GM23338 (cell line): ENCODE data around the gene SCYGR6. TPM values are rescaled to one million over a fixed set of nuclear protein-coding genes. Genes with fewer than 3 reads are reported as not detected.

Source experiments
- ATAC-seq: fragments of 200-7000 bp; cut with Tn5 transposase; 3 replicates; pipeline ENCODE4 v1.9.1; 2020
- DNase-seq: peaks from one replicate; pipeline ENCODE4 v3.0.0-alpha.2; 2015; ENCODE audit warnings: low spot score
- H2AFZ ChIP-seq: fragments of 200-600 bp; sonication (generic); 2 replicates; pipeline ENCODE4 v1.8.0; 2016; ENCODE audit warnings: antibody characterized with exemption, mild to moderate bottlenecking, moderate library complexity
- H3F3A ChIP-seq: fragments of 200-600 bp; sonication (generic); replicated peaks from 2 replicates; pipeline ENCODE4 v1.8.0; 2017; ENCODE audit warnings: antibody characterized with exemption, mixed run types, low read depth
- H3K27ac ChIP-seq: fragments of 200-600 bp; sonication (generic); 2 replicates; pipeline ENCODE4 v1.6.1; 2016; ENCODE audit warnings: low read depth
- H3K27me3 ChIP-seq: fragments of 200-600 bp; sonication (generic); 2 replicates; pipeline ENCODE4 v1.8.0; 2016; ENCODE audit warnings: mild to moderate bottlenecking, mixed run types, moderate library complexity; ENCODE audit not compliant: insufficient read depth
- H3K36me3 ChIP-seq: fragments of 200-600 bp; sonication (generic); 2 replicates; pipeline ENCODE4 v1.8.0; 2016; ENCODE audit warnings: mild to moderate bottlenecking; ENCODE audit not compliant: insufficient read depth
- H3K4me1 ChIP-seq: fragments of 200-600 bp; sonication (generic); 2 replicates; pipeline ENCODE4 v1.8.0; 2016; ENCODE audit warnings: mild to moderate bottlenecking, moderate library complexity; ENCODE audit not compliant: insufficient read depth
- H3K4me2 ChIP-seq: fragments of 200-600 bp; sonication (generic); 2 replicates; pipeline ENCODE4 v1.7.1; 2017; ENCODE audit warnings: mixed run types
- H3K4me3 ChIP-seq: fragments of 200-600 bp; sonication (generic); 2 replicates; pipeline ENCODE4 v1.6.1; 2016; ENCODE audit warnings: mixed run types
- H3K79me2 ChIP-seq: fragments of 200-600 bp; sonication (generic); replicated peaks from 2 replicates; pipeline ENCODE4 v1.8.0; 2017; ENCODE audit warnings: mild to moderate bottlenecking; ENCODE audit not compliant: insufficient read depth
- H3K9me2 ChIP-seq: fragments of 200-600 bp; sonication (generic); 2 replicates; pipeline ENCODE4 v1.8.0; 2017; ENCODE audit not compliant: insufficient read depth
- H4K20me1 ChIP-seq: fragments of 200-600 bp; sonication (generic); replicated peaks from 2 replicates; pipeline ENCODE4 v1.8.0; 2017; ENCODE audit warnings: mild to moderate bottlenecking; ENCODE audit not compliant: insufficient read depth
- H3K27ac Mint-ChIP-seq: 2 replicates; pipeline ENCODE4 v1.8.0; 2020; ENCODE audit warnings: inconsistent platforms, mild to moderate bottlenecking, moderate library complexity, mixed read lengths
- H3K27me3 Mint-ChIP-seq: 3 replicates; pipeline ENCODE4 v1.8.0; 2022; ENCODE audit warnings: low read depth, mild to moderate bottlenecking, moderate library complexity, mixed read lengths, inconsistent platforms; ENCODE audit not compliant: insufficient read depth, poor library complexity
- H3K36me3 Mint-ChIP-seq: 3 replicates; pipeline ENCODE4 v1.8.0; 2021; ENCODE audit warnings: low read depth, mild to moderate bottlenecking, inconsistent platforms, moderate library complexity, mixed read lengths
- H3K4me1 Mint-ChIP-seq: 3 replicates; pipeline ENCODE4 v1.8.0; 2020; ENCODE audit warnings: mild to moderate bottlenecking, inconsistent platforms, mixed read lengths
- H3K4me3 Mint-ChIP-seq: 3 replicates; pipeline ENCODE4 v1.8.0; 2021; ENCODE audit warnings: moderate library complexity, mild to moderate bottlenecking, inconsistent platforms, mixed read lengths
- H3K9me3 Mint-ChIP-seq: 3 replicates; pipeline ENCODE4 v1.8.0; 2020; ENCODE audit warnings: moderate library complexity, mild to moderate bottlenecking, inconsistent platforms, mixed read lengths
- CREB1 ChIP-seq: fragments of 250-450 bp; sonication (Bioruptor Pico); IDR thresholded peaks from 2 replicates; pipeline ENCODE4 v1.5.0; 2020; ENCODE audit warnings: low read depth, mild to moderate bottlenecking, moderate library complexity
- EZH2 ChIP-seq: fragments of 200-600 bp; sonication (generic); IDR thresholded peaks from one replicate; pipeline ENCODE4 v1.8.0; 2017; ENCODE audit warnings: antibody characterized with exemption, mild to moderate bottlenecking, low read depth; ENCODE audit not compliant: unreplicated experiment
- EZH2phosphoT487 ChIP-seq: fragments of 200-600 bp; sonication (generic); IDR thresholded peaks from one replicate; pipeline ENCODE4 v1.8.1; 2018; ENCODE audit warnings: antibody characterized with exemption; ENCODE audit not compliant: unreplicated experiment
- JUNB ChIP-seq: IDR thresholded peaks from one replicate; pipeline ENCODE4 v1.6.1; 2016; ENCODE audit warnings: antibody characterized with exemption; ENCODE audit not compliant: unreplicated experiment
- NANOG ChIP-seq: IDR thresholded peaks from 2 replicates; pipeline ENCODE4 v1.6.1; 2016; ENCODE audit warnings: antibody characterized with exemption, borderline replicate concordance
- POLR2AphosphoS5 ChIP-seq: IDR thresholded peaks from 2 replicates; pipeline ENCODE4 v1.6.1; 2016; ENCODE audit warnings: antibody characterized with exemption, low read depth
- STAT1 ChIP-seq: IDR thresholded peaks from one replicate; pipeline ENCODE4 v1.6.1; 2016; ENCODE audit warnings: antibody characterized with exemption; ENCODE audit not compliant: unreplicated experiment
- ZNF114 ChIP-seq: fragments of 250-450 bp; sonication (Bioruptor Pico); IDR thresholded peaks from 2 replicates; pipeline ENCODE4 v1.5.0; 2020; ENCODE audit warnings: mild to moderate bottlenecking, moderate library complexity
- ZNF331 ChIP-seq: fragments of 250-450 bp; sonication (Bioruptor Pico); IDR thresholded peaks from 2 replicates; pipeline ENCODE4 v1.5.0; 2020; ENCODE audit warnings: low read depth, mild to moderate bottlenecking, moderate library complexity
- polyA plus RNA-seq: library from polyadenylated mRNA; unstranded; fragments of >200 nt; fragmentation: Nextera tagmentation; extraction: Ambion mirVana; gene quantifications from 2 replicates; pipeline ENCODE4 v1.2.1, GENCODE V29; 2016
- total RNA-seq: library from RNA; depleted of rRNA; stranded (reverse); fragments of >200 nt; shearing (Covaris generic); gene quantifications from 2 replicates; pipeline ENCODE4 v1.2.3, GENCODE V29; 2014
- TF ChIP-seq, protein P1 (sequence below): IDR thresholded peaks from 2 replicates; pipeline ENCODE4 v1.6.1; 2016; ENCODE audit warnings: antibody characterized with exemption
- TF ChIP-seq, protein P2 (sequence below), 2 experiments: fragments of 200-600 bp in 1 of 2; sonication (generic) in 1 of 2; conservative IDR thresholded peaks; 2 replicates each; pipeline versions ENCODE4 v1.5.1 to v1.6.1; 2016 to 2017; ENCODE audit warnings: antibody characterized with exemption in 2 of 2, low read depth in 2 of 2, mild to moderate bottlenecking in 2 of 2, moderate library complexity in 1 of 2
- TF ChIP-seq, protein P3 (sequence below): fragments of 250-450 bp; sonication (Bioruptor Pico); IDR thresholded peaks from 2 replicates; pipeline ENCODE4 v1.5.0; 2020; ENCODE audit warnings: mild to moderate bottlenecking, moderate library complexity
- TF ChIP-seq, protein P4 (sequence below): IDR thresholded peaks from one replicate; pipeline ENCODE4 v1.6.1; 2018; ENCODE audit warnings: antibody characterized with exemption; ENCODE audit not compliant: unreplicated experiment

Gene SCYGR6
- total and polyA plus RNA-seq, 2 experiments from 2014 or later: not detected

DNA sequence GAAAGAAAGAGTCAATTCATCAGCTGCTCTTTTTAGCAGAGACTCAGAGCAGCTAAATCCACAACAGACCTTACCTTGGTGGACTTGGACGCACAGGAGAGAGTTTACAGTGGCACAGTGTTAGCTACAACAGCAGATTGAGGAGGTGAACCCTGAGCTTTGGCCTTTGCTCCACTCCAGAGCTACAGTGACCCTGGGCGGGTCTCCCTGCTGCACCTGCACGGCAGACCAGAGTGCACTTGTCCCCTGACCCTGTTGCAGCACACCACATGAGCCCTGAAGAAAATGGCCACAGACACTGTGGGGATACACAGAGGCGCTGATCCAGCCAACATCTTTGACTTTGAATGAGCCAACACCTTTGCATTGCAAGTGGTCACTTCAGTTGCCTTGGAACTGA is 17.7 kb downstream of the SCYGR6 start:
- no peaks in the 10 kb centered on the region for H3K4me1 Mint-ChIP-seq
- no peak overlapping the region for H3K4me2 ChIP-seq
- peaks cover 10% of the 10 kb centered on the region; the same call in 2 of the 3 replicates for H3K36me3 Mint-ChIP-seq
- no peak overlapping the region for H3K27ac ChIP-seq
- peaks cover 6% of the 10 kb centered on the region; the same call in 1 of the 2 replicates for H3K4me1 ChIP-seq
- H3K27me3 ChIP-seq: no peaks in the 10 kb centered on the region
- no peak overlapping the region for H3K4me3 Mint-ChIP-seq
- DNase-seq (no peak), ATAC-seq (no peak)
- no peak overlapping the region for H2AFZ ChIP-seq
- H3K36me3 ChIP-seq: no peaks in the 10 kb centered on the region
- no peak overlapping the region for H3K27ac Mint-ChIP-seq
- H3K79me2 ChIP-seq: no peaks in the 10 kb centered on the region
- H3K4me3 ChIP-seq: no peak overlapping the region
- no peaks in the 10 kb centered on the region for H3F3A ChIP-seq
- H3K27me3 Mint-ChIP-seq: peaks cover 2% of the 10 kb centered on the region
- no peaks in the 10 kb centered on the region for H3K9me2 ChIP-seq
- H4K20me1 ChIP-seq: no peaks in the 10 kb centered on the region
- peaks cover 10% of the 10 kb centered on the region; the same call in 2 of the 3 replicates for H3K9me3 Mint-ChIP-seq
- TF ChIP-seq, protein P1, sequence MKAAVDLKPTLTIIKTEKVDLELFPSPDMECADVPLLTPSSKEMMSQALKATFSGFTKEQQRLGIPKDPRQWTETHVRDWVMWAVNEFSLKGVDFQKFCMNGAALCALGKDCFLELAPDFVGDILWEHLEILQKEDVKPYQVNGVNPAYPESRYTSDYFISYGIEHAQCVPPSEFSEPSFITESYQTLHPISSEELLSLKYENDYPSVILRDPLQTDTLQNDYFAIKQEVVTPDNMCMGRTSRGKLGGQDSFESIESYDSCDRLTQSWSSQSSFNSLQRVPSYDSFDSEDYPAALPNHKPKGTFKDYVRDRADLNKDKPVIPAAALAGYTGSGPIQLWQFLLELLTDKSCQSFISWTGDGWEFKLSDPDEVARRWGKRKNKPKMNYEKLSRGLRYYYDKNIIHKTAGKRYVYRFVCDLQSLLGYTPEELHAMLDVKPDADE: no peak
- TF ChIP-seq JUNB (no peak), CREB1 (CRISPR knock-in tag) (no peak), ZNF331 (CRISPR knock-in tag) (no peak), NANOG (no peak), EZH2 (no peak), EZH2phosphoT487 (no peak), STAT1 (no peak), POLR2AphosphoS5 (no peak), ZNF114 (CRISPR knock-in tag) (no peak)
- TF ChIP-seq, protein P2, sequence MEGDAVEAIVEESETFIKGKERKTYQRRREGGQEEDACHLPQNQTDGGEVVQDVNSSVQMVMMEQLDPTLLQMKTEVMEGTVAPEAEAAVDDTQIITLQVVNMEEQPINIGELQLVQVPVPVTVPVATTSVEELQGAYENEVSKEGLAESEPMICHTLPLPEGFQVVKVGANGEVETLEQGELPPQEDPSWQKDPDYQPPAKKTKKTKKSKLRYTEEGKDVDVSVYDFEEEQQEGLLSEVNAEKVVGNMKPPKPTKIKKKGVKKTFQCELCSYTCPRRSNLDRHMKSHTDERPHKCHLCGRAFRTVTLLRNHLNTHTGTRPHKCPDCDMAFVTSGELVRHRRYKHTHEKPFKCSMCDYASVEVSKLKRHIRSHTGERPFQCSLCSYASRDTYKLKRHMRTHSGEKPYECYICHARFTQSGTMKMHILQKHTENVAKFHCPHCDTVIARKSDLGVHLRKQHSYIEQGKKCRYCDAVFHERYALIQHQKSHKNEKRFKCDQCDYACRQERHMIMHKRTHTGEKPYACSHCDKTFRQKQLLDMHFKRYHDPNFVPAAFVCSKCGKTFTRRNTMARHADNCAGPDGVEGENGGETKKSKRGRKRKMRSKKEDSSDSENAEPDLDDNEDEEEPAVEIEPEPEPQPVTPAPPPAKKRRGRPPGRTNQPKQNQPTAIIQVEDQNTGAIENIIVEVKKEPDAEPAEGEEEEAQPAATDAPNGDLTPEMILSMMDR (conservative IDR thresholded peaks at IDR 0.05; ENCODE audit: low read depth in 2 of 2): no peak
- TF ChIP-seq, protein P3, sequence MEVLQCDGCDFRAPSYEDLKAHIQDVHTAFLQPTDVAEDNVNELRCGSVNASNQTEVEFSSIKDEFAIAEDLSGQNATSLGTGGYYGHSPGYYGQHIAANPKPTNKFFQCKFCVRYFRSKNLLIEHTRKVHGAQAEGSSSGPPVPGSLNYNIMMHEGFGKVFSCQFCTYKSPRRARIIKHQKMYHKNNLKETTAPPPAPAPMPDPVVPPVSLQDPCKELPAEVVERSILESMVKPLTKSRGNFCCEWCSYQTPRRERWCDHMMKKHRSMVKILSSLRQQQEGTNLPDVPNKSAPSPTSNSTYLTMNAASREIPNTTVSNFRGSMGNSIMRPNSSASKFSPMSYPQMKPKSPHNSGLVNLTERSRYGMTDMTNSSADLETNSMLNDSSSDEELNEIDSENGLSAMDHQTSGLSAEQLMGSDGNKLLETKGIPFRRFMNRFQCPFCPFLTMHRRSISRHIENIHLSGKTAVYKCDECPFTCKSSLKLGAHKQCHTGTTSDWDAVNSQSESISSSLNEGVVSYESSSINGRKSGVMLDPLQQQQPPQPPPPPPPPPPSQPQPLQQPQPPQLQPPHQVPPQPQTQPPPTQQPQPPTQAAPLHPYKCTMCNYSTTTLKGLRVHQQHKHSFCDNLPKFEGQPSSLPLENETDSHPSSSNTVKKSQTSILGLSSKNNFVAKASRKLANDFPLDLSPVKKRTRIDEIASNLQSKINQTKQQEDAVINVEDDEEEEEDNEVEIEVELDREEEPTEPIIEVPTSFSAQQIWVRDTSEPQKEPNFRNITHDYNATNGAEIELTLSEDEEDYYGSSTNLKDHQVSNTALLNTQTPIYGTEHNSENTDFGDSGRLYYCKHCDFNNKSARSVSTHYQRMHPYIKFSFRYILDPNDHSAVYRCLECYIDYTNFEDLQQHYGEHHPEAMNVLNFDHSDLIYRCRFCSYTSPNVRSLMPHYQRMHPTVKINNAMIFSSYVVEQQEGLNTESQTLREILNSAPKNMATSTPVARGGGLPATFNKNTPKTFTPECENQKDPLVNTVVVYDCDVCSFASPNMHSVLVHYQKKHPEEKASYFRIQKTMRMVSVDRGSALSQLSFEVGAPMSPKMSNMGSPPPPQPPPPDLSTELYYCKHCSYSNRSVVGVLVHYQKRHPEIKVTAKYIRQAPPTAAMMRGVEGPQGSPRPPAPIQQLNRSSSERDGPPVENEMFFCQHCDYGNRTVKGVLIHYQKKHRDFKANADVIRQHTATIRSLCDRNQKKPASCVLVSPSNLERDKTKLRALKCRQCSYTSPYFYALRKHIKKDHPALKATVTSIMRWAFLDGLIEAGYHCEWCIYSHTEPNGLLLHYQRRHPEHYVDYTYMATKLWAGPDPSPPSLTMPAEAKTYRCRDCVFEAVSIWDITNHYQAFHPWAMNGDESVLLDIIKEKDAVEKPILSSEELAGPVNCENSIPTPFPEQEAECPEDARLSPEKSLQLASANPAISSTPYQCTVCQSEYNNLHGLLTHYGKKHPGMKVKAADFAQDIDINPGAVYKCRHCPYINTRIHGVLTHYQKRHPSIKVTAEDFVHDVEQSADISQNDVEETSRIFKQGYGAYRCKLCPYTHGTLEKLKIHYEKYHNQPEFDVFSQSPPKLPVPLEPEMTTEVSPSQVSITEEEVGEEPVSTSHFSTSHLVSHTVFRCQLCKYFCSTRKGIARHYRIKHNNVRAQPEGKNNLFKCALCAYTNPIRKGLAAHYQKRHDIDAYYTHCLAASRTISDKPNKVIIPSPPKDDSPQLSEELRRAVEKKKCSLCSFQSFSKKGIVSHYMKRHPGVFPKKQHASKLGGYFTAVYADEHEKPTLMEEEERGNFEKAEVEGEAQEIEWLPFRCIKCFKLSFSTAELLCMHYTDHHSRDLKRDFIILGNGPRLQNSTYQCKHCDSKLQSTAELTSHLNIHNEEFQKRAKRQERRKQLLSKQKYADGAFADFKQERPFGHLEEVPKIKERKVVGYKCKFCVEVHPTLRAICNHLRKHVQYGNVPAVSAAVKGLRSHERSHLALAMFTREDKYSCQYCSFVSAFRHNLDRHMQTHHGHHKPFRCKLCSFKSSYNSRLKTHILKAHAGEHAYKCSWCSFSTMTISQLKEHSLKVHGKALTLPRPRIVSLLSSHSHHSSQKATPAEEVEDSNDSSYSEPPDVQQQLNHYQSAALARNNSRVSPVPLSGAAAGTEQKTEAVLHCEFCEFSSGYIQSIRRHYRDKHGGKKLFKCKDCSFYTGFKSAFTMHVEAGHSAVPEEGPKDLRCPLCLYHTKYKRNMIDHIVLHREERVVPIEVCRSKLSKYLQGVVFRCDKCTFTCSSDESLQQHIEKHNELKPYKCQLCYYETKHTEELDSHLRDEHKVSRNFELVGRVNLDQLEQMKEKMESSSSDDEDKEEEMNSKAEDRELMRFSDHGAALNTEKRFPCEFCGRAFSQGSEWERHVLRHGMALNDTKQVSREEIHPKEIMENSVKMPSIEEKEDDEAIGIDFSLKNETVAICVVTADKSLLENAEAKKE (CRISPR knock-in tag): no peak
- TF ChIP-seq, protein P4, sequence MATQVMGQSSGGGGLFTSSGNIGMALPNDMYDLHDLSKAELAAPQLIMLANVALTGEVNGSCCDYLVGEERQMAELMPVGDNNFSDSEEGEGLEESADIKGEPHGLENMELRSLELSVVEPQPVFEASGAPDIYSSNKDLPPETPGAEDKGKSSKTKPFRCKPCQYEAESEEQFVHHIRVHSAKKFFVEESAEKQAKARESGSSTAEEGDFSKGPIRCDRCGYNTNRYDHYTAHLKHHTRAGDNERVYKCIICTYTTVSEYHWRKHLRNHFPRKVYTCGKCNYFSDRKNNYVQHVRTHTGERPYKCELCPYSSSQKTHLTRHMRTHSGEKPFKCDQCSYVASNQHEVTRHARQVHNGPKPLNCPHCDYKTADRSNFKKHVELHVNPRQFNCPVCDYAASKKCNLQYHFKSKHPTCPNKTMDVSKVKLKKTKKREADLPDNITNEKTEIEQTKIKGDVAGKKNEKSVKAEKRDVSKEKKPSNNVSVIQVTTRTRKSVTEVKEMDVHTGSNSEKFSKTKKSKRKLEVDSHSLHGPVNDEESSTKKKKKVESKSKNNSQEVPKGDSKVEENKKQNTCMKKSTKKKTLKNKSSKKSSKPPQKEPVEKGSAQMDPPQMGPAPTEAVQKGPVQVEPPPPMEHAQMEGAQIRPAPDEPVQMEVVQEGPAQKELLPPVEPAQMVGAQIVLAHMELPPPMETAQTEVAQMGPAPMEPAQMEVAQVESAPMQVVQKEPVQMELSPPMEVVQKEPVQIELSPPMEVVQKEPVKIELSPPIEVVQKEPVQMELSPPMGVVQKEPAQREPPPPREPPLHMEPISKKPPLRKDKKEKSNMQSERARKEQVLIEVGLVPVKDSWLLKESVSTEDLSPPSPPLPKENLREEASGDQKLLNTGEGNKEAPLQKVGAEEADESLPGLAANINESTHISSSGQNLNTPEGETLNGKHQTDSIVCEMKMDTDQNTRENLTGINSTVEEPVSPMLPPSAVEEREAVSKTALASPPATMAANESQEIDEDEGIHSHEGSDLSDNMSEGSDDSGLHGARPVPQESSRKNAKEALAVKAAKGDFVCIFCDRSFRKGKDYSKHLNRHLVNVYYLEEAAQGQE: no peak
